H9 (cell line): ENCODE data around the gene CORO7. TPM values are rescaled to one million over a fixed set of nuclear protein-coding genes. Genes with fewer than 3 reads are reported as not detected.

Experiments used
- DNase-seq: peaks from one replicate; pipeline ENCODE4 v3.0.0-alpha.2; 2017
- H2AFZ ChIP-seq: one replicate; pipeline ENCODE4 v1.6.1; 2013; ENCODE audit warnings: mild to moderate bottlenecking, low read length, control low read depth, moderate library complexity
- H2AK5ac ChIP-seq: 2 replicates; pipeline ENCODE4 v1.6.1; 2013; ENCODE audit warnings: low read length, control low read depth, mixed read lengths; ENCODE audit not compliant: insufficient read length
- H2BK120ac ChIP-seq: one replicate; pipeline ENCODE4 v1.6.1; 2013; ENCODE audit warnings: low read depth, mild to moderate bottlenecking, low read length, control low read depth, inconsistent platforms; ENCODE audit not compliant: poor library complexity, severe bottlenecking
- H2BK12ac ChIP-seq: 2 replicates; pipeline ENCODE4 v1.6.1; 2013; ENCODE audit warnings: low read length, control low read depth, mixed read lengths, low read depth; ENCODE audit not compliant: insufficient read length
- H2BK15ac ChIP-seq: 2 replicates; pipeline ENCODE4 v1.6.1; 2013; ENCODE audit warnings: low read depth, low read length, control low read depth
- H2BK20ac ChIP-seq: one replicate; pipeline ENCODE4 v1.6.1; 2013; ENCODE audit warnings: low read depth, mild to moderate bottlenecking, low read length, control low read depth, inconsistent platforms; ENCODE audit not compliant: poor library complexity, severe bottlenecking
- H2BK5ac ChIP-seq: 2 replicates; pipeline ENCODE4 v1.6.1; 2013; ENCODE audit warnings: low read length, control low read depth, mixed read lengths; ENCODE audit not compliant: insufficient read length
- H3K14ac ChIP-seq: 2 replicates; pipeline ENCODE4 v1.6.1; 2013; ENCODE audit warnings: low read length, control low read depth; ENCODE audit not compliant: insufficient read depth
- H3K18ac ChIP-seq: 2 replicates; pipeline ENCODE4 v1.6.1; 2013; ENCODE audit warnings: low read depth, mild to moderate bottlenecking, mixed read lengths, low read length, control low read depth; ENCODE audit not compliant: insufficient read length
- H3K23ac ChIP-seq: 2 replicates; pipeline ENCODE4 v1.6.1; 2013; ENCODE audit warnings: low read length, control low read depth, mixed read lengths, low read depth; ENCODE audit not compliant: insufficient read length
- H3K23me2 ChIP-seq: 2 replicates; pipeline ENCODE4 v1.6.1; 2013; ENCODE audit warnings: low read depth, mild to moderate bottlenecking, mixed read lengths, low read length, control low read depth; ENCODE audit not compliant: insufficient read length, poor library complexity, severe bottlenecking
- H3K27ac ChIP-seq: 2 replicates; pipeline ENCODE4 v1.5.1; 2013; ENCODE audit warnings: low read length, control low read depth, mixed read lengths, low read depth; ENCODE audit not compliant: insufficient read length
- H3K27me3 ChIP-seq: 2 replicates; pipeline ENCODE4 v1.6.1; 2013; ENCODE audit warnings: low read length, control low read depth, inconsistent platforms; ENCODE audit not compliant: insufficient read depth
- H3K4ac ChIP-seq: 2 replicates; pipeline ENCODE4 v1.6.1; 2013; ENCODE audit warnings: low read depth, mild to moderate bottlenecking, control low read depth, inconsistent platforms, low read length, moderate library complexity
- H3K4me1 ChIP-seq: 2 replicates; pipeline ENCODE4 v1.6.1; 2013; ENCODE audit warnings: low read length, control low read depth, inconsistent platforms; ENCODE audit not compliant: insufficient read depth
- H3K4me2 ChIP-seq: 2 replicates; pipeline ENCODE4 v1.6.1; 2013; ENCODE audit warnings: low read length, control low read depth, mixed read lengths; ENCODE audit not compliant: insufficient read length, insufficient read depth
- H3K56ac ChIP-seq: 2 replicates; pipeline ENCODE4 v1.6.1; 2013; ENCODE audit warnings: low read depth, mild to moderate bottlenecking, mixed read lengths, low read length, control low read depth; ENCODE audit not compliant: insufficient read length
- H3K79me1 ChIP-seq: 2 replicates; pipeline ENCODE4 v1.6.1; 2013; ENCODE audit warnings: low read depth, mild to moderate bottlenecking, moderate library complexity, low read length, control low read depth, inconsistent platforms; ENCODE audit not compliant: insufficient read depth, poor library complexity, severe bottlenecking
- H3K79me2 ChIP-seq: 2 replicates; pipeline ENCODE4 v1.6.1; 2013; ENCODE audit warnings: low read length, control low read depth, inconsistent platforms; ENCODE audit not compliant: insufficient read depth
- H3K9ac ChIP-seq: 2 replicates; pipeline ENCODE4 v1.6.1; 2013; ENCODE audit warnings: low read length, control low read depth, mixed read lengths; ENCODE audit not compliant: insufficient read length; ENCODE audit errors: extremely low read depth
- H3K9me3 ChIP-seq: one replicate; pipeline ENCODE4 v1.6.1; 2013; ENCODE audit warnings: low read depth, low read length, inconsistent platforms; ENCODE audit not compliant: control insufficient read depth
- H3T11ph ChIP-seq: one replicate; pipeline ENCODE4 v1.6.1; 2013; ENCODE audit warnings: mild to moderate bottlenecking, low read length, control low read depth, inconsistent platforms
- H4K20me1 ChIP-seq: one replicate; pipeline ENCODE4 v1.6.1; 2013; ENCODE audit not compliant: control insufficient read depth, insufficient read length, insufficient read depth
- H4K5ac ChIP-seq: 2 replicates; pipeline ENCODE4 v1.6.1; 2013; ENCODE audit warnings: low read depth, mild to moderate bottlenecking, mixed read lengths, low read length, control low read depth; ENCODE audit not compliant: insufficient read length
- H4K8ac ChIP-seq: replicated peaks from 2 replicates; pipeline ENCODE4 v1.6.1; 2013; ENCODE audit warnings: low read length, control low read depth, mixed read lengths, low read depth; ENCODE audit not compliant: insufficient read length
- H4K91ac ChIP-seq: 2 replicates; pipeline ENCODE4 v1.6.1; 2013; ENCODE audit warnings: low read depth, mild to moderate bottlenecking, moderate library complexity, mixed read lengths, low read length, control low read depth; ENCODE audit not compliant: insufficient read length
- H3K27ac Mint-ChIP-seq, 3 experiments: 2 replicates in 2 of 3; 3 replicates in 1 of 3; pipeline ENCODE4 v1.8.0; 2020 to 2021; ENCODE audit warnings: mixed read lengths in 3 of 3, mild to moderate bottlenecking in 1 of 3, moderate library complexity in 1 of 3
- H3K27me3 Mint-ChIP-seq: 2 replicates; pipeline ENCODE4 v1.8.0; 2021; ENCODE audit warnings: low read depth, mild to moderate bottlenecking, moderate library complexity, mixed read lengths
- H3K36me3 Mint-ChIP-seq, 3 experiments: 2 replicates in 2 of 3; 3 replicates in 1 of 3; pipeline ENCODE4 v1.8.0; 2020 to 2021; ENCODE audit warnings: low read depth in 3 of 3, mixed read lengths in 3 of 3; ENCODE audit not compliant: insufficient read depth in 1 of 3
- H3K4me1 Mint-ChIP-seq, 2 experiments: 2 replicates each; pipeline ENCODE4 v1.8.0; 2020; ENCODE audit warnings: mixed read lengths in 2 of 2
- H3K4me3 Mint-ChIP-seq, 2 experiments: 2 replicates in 1 of 2; 3 replicates in 1 of 2; pipeline ENCODE4 v1.8.0; 2020 to 2021; ENCODE audit warnings: mild to moderate bottlenecking in 2 of 2, mixed read lengths in 2 of 2, moderate library complexity in 1 of 2
- H3K9me3 Mint-ChIP-seq, 2 experiments: 2 replicates in 1 of 2; 3 replicates in 1 of 2; pipeline ENCODE4 v1.8.0; 2020; ENCODE audit warnings: mild to moderate bottlenecking in 2 of 2, mixed read lengths in 2 of 2, moderate library complexity in 1 of 2
- WGBS: extraction: QIAGEN DNeasy Blood & Tissue Kit; methylation state at CpG from one replicate; pipeline ENCODE4 v1.1.7; 2013; ENCODE audit warnings: missing lambda C conversion rate, low lambda C conversion rate, mixed read lengths; ENCODE audit not compliant: insufficient read length; ENCODE audit errors: extremely low coverage; 5-methylcytosine and 5-hydroxymethylcytosine counted together
- total RNA-seq: library from RNA; stranded (reverse); gene quantifications from 2 replicates; pipeline ENCODE4 v1.2.1, GENCODE V29; 2021
- TF ChIP-seq, protein P1 (sequence below): fragments of 200-600 bp; sonication (generic); conservative IDR thresholded peaks from 3 replicates; pipeline ENCODE4 v1.8.0; 2021; ENCODE audit warnings: antibody characterized with exemption, mild to moderate bottlenecking

The CORO7 gene
- total RNA-seq, 1 experiment from 2014 or later = 38.4 TPM

DNA sequence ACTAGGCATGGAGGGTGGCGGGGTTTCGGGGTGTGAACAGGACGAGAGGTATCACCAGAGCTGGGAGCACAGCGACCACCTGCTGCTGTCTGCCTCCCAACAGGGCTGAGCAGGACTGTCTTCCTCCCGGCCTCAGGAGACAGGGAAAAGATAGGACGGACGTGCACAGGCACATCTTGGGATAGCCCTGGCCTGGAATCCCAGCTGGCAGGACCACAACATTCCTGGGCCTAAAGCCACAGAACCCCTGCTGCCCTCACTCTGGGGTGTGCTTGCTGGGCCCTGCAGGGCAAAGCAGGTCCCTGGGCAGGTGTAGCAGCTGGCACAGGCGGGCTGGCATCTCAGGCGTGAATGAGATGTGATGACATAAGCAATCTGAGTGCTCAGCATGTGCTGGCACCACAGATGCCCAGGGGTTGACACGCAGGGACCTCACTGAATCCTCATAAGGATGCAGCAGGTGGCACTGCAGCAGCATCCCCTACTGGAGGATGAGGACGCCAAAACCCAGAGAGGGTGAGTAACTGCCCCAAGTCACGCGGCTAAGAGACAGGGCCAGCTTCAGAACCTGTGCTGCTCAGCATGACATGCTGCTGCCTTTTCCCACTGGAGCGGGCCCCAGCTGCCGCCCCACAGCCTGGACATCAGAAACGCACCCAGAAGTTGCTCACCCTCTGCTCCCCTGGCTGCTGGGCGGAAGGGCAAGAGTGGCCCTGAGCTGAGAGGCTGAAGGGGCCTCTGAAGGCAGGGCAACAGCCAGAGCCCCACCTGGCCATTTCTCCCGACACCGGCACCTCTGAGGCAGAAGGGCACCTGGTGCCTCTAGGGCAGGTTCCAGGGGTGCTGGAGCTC, 7.1 kb downstream of the CORO7 start:
- no peak overlapping the region for H3K56ac ChIP-seq
- no peak overlapping the region for H2BK120ac ChIP-seq
- no peaks in the 10 kb centered on the region for H3K79me1 ChIP-seq
- no peak overlapping the region for H3K4ac ChIP-seq
- no peak overlapping the region for H2AFZ ChIP-seq
- no peak overlapping the region for H3K4me2 ChIP-seq
- H3K23me2 ChIP-seq = no peaks in the 10 kb centered on the region
- H3K9ac ChIP-seq = no peak overlapping the region
- Mint-ChIP-seq H3K36me3 (peaks cover 0 to 9% (median 4%) of the 10 kb centered on the region in 3 experiments; a peak in 4 of 7 replicates), H3K27ac (peak overlapping the region in 1 of 3 experiments; percentile 83; a peak in 1 of 7 replicates), H3K9me3 (no peaks in the 10 kb centered on the region; a peak in 2 of 5 replicates), H3K27me3 (no peaks in the 10 kb centered on the region), H3K4me3 (no peak overlapping the region), H3K4me1 (peaks cover 5 to 7% of the 10 kb centered on the region in 2 experiments)
- H4K91ac ChIP-seq = no peak overlapping the region
- TF ChIP-seq, protein P1, sequence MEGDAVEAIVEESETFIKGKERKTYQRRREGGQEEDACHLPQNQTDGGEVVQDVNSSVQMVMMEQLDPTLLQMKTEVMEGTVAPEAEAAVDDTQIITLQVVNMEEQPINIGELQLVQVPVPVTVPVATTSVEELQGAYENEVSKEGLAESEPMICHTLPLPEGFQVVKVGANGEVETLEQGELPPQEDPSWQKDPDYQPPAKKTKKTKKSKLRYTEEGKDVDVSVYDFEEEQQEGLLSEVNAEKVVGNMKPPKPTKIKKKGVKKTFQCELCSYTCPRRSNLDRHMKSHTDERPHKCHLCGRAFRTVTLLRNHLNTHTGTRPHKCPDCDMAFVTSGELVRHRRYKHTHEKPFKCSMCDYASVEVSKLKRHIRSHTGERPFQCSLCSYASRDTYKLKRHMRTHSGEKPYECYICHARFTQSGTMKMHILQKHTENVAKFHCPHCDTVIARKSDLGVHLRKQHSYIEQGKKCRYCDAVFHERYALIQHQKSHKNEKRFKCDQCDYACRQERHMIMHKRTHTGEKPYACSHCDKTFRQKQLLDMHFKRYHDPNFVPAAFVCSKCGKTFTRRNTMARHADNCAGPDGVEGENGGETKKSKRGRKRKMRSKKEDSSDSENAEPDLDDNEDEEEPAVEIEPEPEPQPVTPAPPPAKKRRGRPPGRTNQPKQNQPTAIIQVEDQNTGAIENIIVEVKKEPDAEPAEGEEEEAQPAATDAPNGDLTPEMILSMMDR = 0 out of 3 replicates have a peak, but pooled peaks have one; percentile 32
- no peak overlapping the region for H4K8ac ChIP-seq
- H3K27me3 ChIP-seq = no peaks in the 10 kb centered on the region
- no peak overlapping the region for H2BK12ac ChIP-seq
- no peak overlapping the region for H2BK15ac ChIP-seq
- no peak overlapping the region for H3K23ac ChIP-seq
- H3K27ac ChIP-seq = no peak overlapping the region
- no peaks in the 10 kb centered on the region for H3K9me3 ChIP-seq
- no peaks in the 10 kb centered on the region for H3K79me2 ChIP-seq
- no peak overlapping the region for H3T11ph ChIP-seq
- DNase-seq = peak; percentile 41
- no peaks in the 10 kb centered on the region for H3K4me1 ChIP-seq
- H2AK5ac ChIP-seq = no peak overlapping the region
- H3K14ac ChIP-seq = no peak overlapping the region; the same call in 1 of the 2 replicates
- H4K20me1 ChIP-seq = no peaks in the 10 kb centered on the region
- H4K5ac ChIP-seq = no peak overlapping the region
- H3K18ac ChIP-seq = no peak overlapping the region
- WGBS = no CpG with 5 or more reads among the region's 19 CpGs
- H2BK20ac ChIP-seq = no peak overlapping the region
- H2BK5ac ChIP-seq = no peak overlapping the region
